HepG2 (cell line): ENCODE data around the gene ZNF71. TPM values are rescaled to one million over a fixed set of nuclear protein-coding genes. Genes with fewer than 3 reads are reported as not detected.

Source experiments
- ATAC-seq: fragments of 200-7000 bp; cut with Tn5 transposase; 3 replicates; pipeline ENCODE4 v1.9.1; 2020; ENCODE audit warnings: mild to moderate bottlenecking, moderate library complexity
- BruUV-seq: library from RNA; stranded (reverse); fragments of 400-500 nt; replicated peaks from 2 replicates; lab custom pipeline; 2021; lab: Mats Ljungman, UMichigan
- CTCF ChIA-PET: fragments of 300-600 bp; formaldehyde crosslinking; extraction: SDS; loops from one replicate; lab custom pipeline; 2021; ENCODE audit warnings: low total read pairs, inconsistent platforms, low intra/inter-chr PET ratio; lab: Yijun Ruan, JAX
- POLR2A ChIA-PET: fragments of 350-600 bp; sonication (Branson Sonifier 250); formaldehyde crosslinking; loops from one replicate; lab custom pipeline; 2020; ENCODE audit warnings: antibody characterized with exemption, inconsistent platforms; lab: Yijun Ruan, JAX
- DNase-seq: peaks from one replicate; pipeline ENCODE4 v3.0.0-alpha.2; 2015; ENCODE audit warnings: low spot score
- FAIRE-seq: peaks from 3 replicates; lab custom pipeline; 2011; peaks lifted over from hg19 to GRCh38; lab: Jason Lieb, UNC
- H2AFZ ChIP-seq: one replicate; pipeline ENCODE4 v1.6.1; 2011; ENCODE audit warnings: low read length, inconsistent platforms
- H3K27ac ChIP-seq: fragments of 300-600 bp; 3 replicates; pipeline ENCODE4 v1.8.0; 2011; ENCODE audit warnings: mixed run types, mild to moderate bottlenecking, mixed read lengths, low read length, inconsistent platforms; ENCODE audit not compliant: insufficient read depth; ENCODE audit errors: extremely low read length
- H3K27me3 ChIP-seq, 2 experiments: fragments of 200-600 bp in 1 of 2; 2 replicates in 1 of 2; 3 replicates in 1 of 2; pipeline versions ENCODE4 v1.6.0 to v1.8.0; 2011; ENCODE audit warnings: low read length in 2 of 2, mild to moderate bottlenecking in 2 of 2, moderate library complexity in 2 of 2, inconsistent platforms in 1 of 2; ENCODE audit not compliant: insufficient read depth in 2 of 2, control insufficient read depth in 1 of 2
- H3K36me3 ChIP-seq, 2 experiments: fragments of 200-600 bp in 1 of 2; replicated peaks in 1 of 2; 2 replicates in 1 of 2; 3 replicates in 1 of 2; pipeline versions ENCODE4 v1.5.1 to v1.8.0; 2011; ENCODE audit warnings: low read length in 2 of 2, inconsistent platforms in 1 of 2; ENCODE audit not compliant: insufficient read depth in 2 of 2, control insufficient read depth in 1 of 2
- H3K4me1 ChIP-seq: 2 replicates; pipeline ENCODE4 v1.5.1; 2012; ENCODE audit warnings: low read length, inconsistent platforms; ENCODE audit not compliant: insufficient read depth
- H3K4me2 ChIP-seq: 2 replicates; pipeline ENCODE4 v1.6.0; 2011; ENCODE audit warnings: low read depth, low read length, inconsistent platforms
- H3K4me3 ChIP-seq, 3 experiments: fragments of 200-600 bp in 1 of 3; sonication (generic), shearing (Covaris generic) in 1 of 3; replicated peaks in 1 of 3; 2 replicates each; pipeline ENCODE4 v1.5.1; 2011 to 2016; ENCODE audit warnings: low read length in 3 of 3, inconsistent platforms in 2 of 3, low read depth in 2 of 3, mild to moderate bottlenecking in 2 of 3, control low read depth in 1 of 3, mixed read lengths in 1 of 3; ENCODE audit not compliant: insufficient read depth in 1 of 3
- H3K79me2 ChIP-seq: one replicate; pipeline ENCODE4 v1.6.1; 2011; ENCODE audit warnings: low read length, inconsistent platforms; ENCODE audit not compliant: insufficient read depth
- H3K9ac ChIP-seq: 2 replicates; pipeline ENCODE4 v1.6.0; 2011; ENCODE audit warnings: mild to moderate bottlenecking, low read depth, low read length, inconsistent platforms; ENCODE audit not compliant: insufficient read depth
- H3K9me3 ChIP-seq: 2 replicates; pipeline ENCODE4 v1.5.1; 2012; ENCODE audit warnings: mild to moderate bottlenecking, low read length
- H4K20me1 ChIP-seq: 2 replicates; pipeline ENCODE4 v1.6.0; 2011; ENCODE audit warnings: inconsistent platforms, mild to moderate bottlenecking, low read length, moderate library complexity; ENCODE audit not compliant: insufficient read depth
- ARNT2 ChIP-seq: sonication (generic); formaldehyde crosslinking; IDR thresholded peaks from 2 replicates; pipeline ENCODE4 v1.8.0; 2022; ENCODE audit warnings: mild to moderate bottlenecking, low read depth, missing genetic modification reagents, moderate library complexity
- ATF4 ChIP-seq, 2 experiments: fragments of 450-650 bp in 1 of 2; sonication (generic) in 1 of 2; formaldehyde crosslinking; IDR thresholded peaks; 2 replicates each; pipeline versions ENCODE4 v1.5.0 to v1.8.0; 2020 to 2022; ENCODE audit warnings: mild to moderate bottlenecking in 1 of 2, missing genetic modification reagents in 1 of 2
- BCL6 ChIP-seq: IDR thresholded peaks from 2 replicates; pipeline ENCODE4 v1.6.1; 2016; ENCODE audit warnings: missing genetic modification reagents, missing compliant biosample characterization
- ELF3 ChIP-seq: IDR thresholded peaks from 2 replicates; pipeline ENCODE4 v1.6.1; 2016; ENCODE audit warnings: missing genetic modification reagents, missing compliant biosample characterization
- HMG20A ChIP-seq: IDR thresholded peaks from 2 replicates; pipeline ENCODE4 v1.6.1; 2016; ENCODE audit warnings: borderline replicate concordance
- HNF4A ChIP-seq: sonication (generic); formaldehyde crosslinking; IDR thresholded peaks from 2 replicates; pipeline ENCODE4 v1.4.0; 2020; ENCODE audit warnings: missing genetic modification reagents
- MTA3 ChIP-seq: sonication (generic); formaldehyde crosslinking; IDR thresholded peaks from 2 replicates; pipeline ENCODE4 v1.4.0; 2020; ENCODE audit warnings: missing genetic modification reagents
- NKX3-1 ChIP-seq: sonication (generic); formaldehyde crosslinking; IDR thresholded peaks from 2 replicates; pipeline ENCODE4 v1.5.0; 2020; ENCODE audit warnings: missing genetic modification reagents
- RARG ChIP-seq: sonication (generic); formaldehyde crosslinking; IDR thresholded peaks from 2 replicates; pipeline ENCODE4 v1.4.0; 2020; ENCODE audit warnings: low read depth, mild to moderate bottlenecking, missing genetic modification reagents
- RBM39 ChIP-seq: fragments of 200-400 bp; formaldehyde crosslinking; IDR thresholded peaks from one replicate; pipeline ENCODE4 v1.6.1; 2018; ENCODE audit warnings: antibody characterized with exemption, mild to moderate bottlenecking, low read depth, low read length; ENCODE audit not compliant: poor library complexity, severe bottlenecking
- THYN1 ChIP-seq: sonication (generic); formaldehyde crosslinking; IDR thresholded peaks from 2 replicates; pipeline ENCODE4 v1.8.1; 2023; ENCODE audit warnings: low read depth, mild to moderate bottlenecking, moderate library complexity, missing genetic modification reagents, borderline replicate concordance
- U2AF2 ChIP-seq: fragments of 200-400 bp; formaldehyde crosslinking; IDR thresholded peaks from 2 replicates; pipeline ENCODE4 v1.6.1; 2017; ENCODE audit warnings: low read depth, mild to moderate bottlenecking, low read length
- ZBTB26 ChIP-seq: IDR thresholded peaks from 2 replicates; pipeline ENCODE4 v1.6.1; 2016; ENCODE audit warnings: missing compliant biosample characterization, missing genetic modification reagents, borderline replicate concordance
- ZBTB49 ChIP-seq: sonication (generic); formaldehyde crosslinking; IDR thresholded peaks from 2 replicates; pipeline ENCODE4 v1.4.0; 2020; ENCODE audit warnings: missing genetic modification reagents, borderline replicate concordance
- ZFP37 ChIP-seq: sonication (generic); formaldehyde crosslinking; IDR thresholded peaks from 2 replicates; pipeline ENCODE4 v1.4.0; 2020; ENCODE audit warnings: missing genetic modification reagents, borderline replicate concordance
- ZNF18 ChIP-seq: sonication (generic); formaldehyde crosslinking; IDR thresholded peaks from 2 replicates; pipeline ENCODE4 v1.8.0; 2022; ENCODE audit warnings: mild to moderate bottlenecking, missing genetic modification reagents; ENCODE audit not compliant: insufficient replicate concordance
- ZNF350 ChIP-seq: sonication (generic); formaldehyde crosslinking; IDR thresholded peaks from 2 replicates; pipeline ENCODE4 v1.4.0; 2020; ENCODE audit warnings: mild to moderate bottlenecking, low read depth, missing genetic modification reagents, borderline replicate concordance
- ZNF615 ChIP-seq: sonication (generic); formaldehyde crosslinking; IDR thresholded peaks from 2 replicates; pipeline ENCODE4 v1.5.0; 2020; ENCODE audit warnings: mild to moderate bottlenecking, missing genetic modification reagents, borderline replicate concordance
- ZNF703 ChIP-seq: sonication (generic); formaldehyde crosslinking; IDR thresholded peaks from 2 replicates; pipeline ENCODE4 v1.5.1; 2020; ENCODE audit warnings: missing genetic modification reagents, mild to moderate bottlenecking, moderate library complexity, borderline replicate concordance
- WGBS: methylation state at CpG from one replicate; pipeline ENCODE4 v1.1.6; 2017; ENCODE audit warnings: low lambda C conversion rate; 5-methylcytosine and 5-hydroxymethylcytosine counted together
- in situ Hi-C: cut with HindIII; loops from 2 replicates; pipeline ENCODE4 v1.10.0; 2017; ENCODE audit warnings: low pct_unique_long_range_greater_than_20kb; ENCODE audit not compliant: extremely low pct_ligation_motif_present
- intact Hi-C: fragments of 100-400 bp; cut with micrococcal nuclease; formaldehyde crosslinking; loops from one replicate; pipeline ENCODE4 v1.10.0; 2022; ENCODE audit not compliant: unreplicated experiment
- polyA plus RNA-seq, 8 experiments: library from polyadenylated mRNA; depleted of rRNA in 3 of 8; stranded (reverse) in 7 of 8; unstranded in 1 of 8; fragments of >200 nt; fragmentation: Illumina TruSeq in 4 of 8; extraction: Trizol in 4 of 8; gene quantifications; 2 replicates each; pipeline versions ENCODE4 v1.2.1 to v1.2.3, GENCODE V29; 2011 to 2016; ENCODE audit warnings: low read depth in 4 of 8, missing spikeins in 1 of 8, mixed read lengths in 1 of 8; ENCODE audit not compliant: insufficient read depth in 1 of 8
- total RNA-seq, 5 experiments: library from RNA; depleted of rRNA; stranded (reverse); fragments of >200 nt; fragmentation: Illumina TruSeq; extraction: Trizol; gene quantifications; 2 replicates each; pipeline ENCODE4 v1.2.3, GENCODE V29; 2016; ENCODE audit warnings: low read depth in 1 of 5

Gene ZNF71
- total and polyA plus RNA-seq, 2 of the 13 experiments (the other 11 are each of a cell fraction or from before 2014, with no cell fraction given) = 2.2 to 4.4 TPM

GRCh38 chr19:56668676-56669075 is 73.6 kb downstream of the ZNF71 start:
- ChIA-PET POLR2A (no interaction called here), CTCF (no interaction called here)
- 55% methylated on average over 2 of the region's 9 CpGs for WGBS
- no TSS peak for BruUV-seq
- H2AFZ ChIP-seq = no peak overlapping the region
- H3K9ac ChIP-seq = no peak overlapping the region
- no peaks in the 10 kb centered on the region for H3K27me3 ChIP-seq
- no peaks in the 10 kb centered on the region for H4K20me1 ChIP-seq
- no peak overlapping the region for H3K27ac ChIP-seq
- ATAC-seq (no peak), DNase-seq (no peak), FAIRE-seq (no peak)
- H3K9me3 ChIP-seq = no peaks in the 10 kb centered on the region; the same call in 1 of the 2 replicates
- H3K4me1 ChIP-seq = no peaks in the 10 kb centered on the region
- H3K4me2 ChIP-seq = no peak overlapping the region
- no peak overlapping the region for H3K4me3 ChIP-seq
- intact Hi-C loops (no loop called here), in situ Hi-C loops (no loop called here)
- no peaks in the 10 kb centered on the region for H3K79me2 ChIP-seq
- no peaks in the 10 kb centered on the region for H3K36me3 ChIP-seq
- TF ChIP-seq ATF4 (CRISPR knock-in tag; IDR thresholded peaks at IDR 0.05) (no peak), HMG20A (no peak), U2AF2 (no peak), ZNF703 (CRISPR knock-in tag) (no peak), HNF4A (CRISPR knock-in tag) (no peak), ZNF615 (CRISPR knock-in tag) (no peak), ZBTB49 (no peak), MTA3 (no peak), ARNT2 (no peak), BCL6 (no peak), ZNF350 (CRISPR knock-in tag) (no peak), NKX3-1 (CRISPR knock-in tag) (no peak), ELF3 (no peak), ZNF18 (no peak), RBM39 (no peak), ZFP37 (CRISPR knock-in tag) (no peak), THYN1 (no peak), RARG (CRISPR knock-in tag) (no peak), ZBTB26 (CRISPR knock-in tag) (no peak)
